Rectal smooth muscle tissue (tissue), 1 donor: ENCODE results near the gene SPATA9.

ENCODE experiments used
- H3K27ac ChIP-seq: one replicate; pipeline ENCODE4 v1.7.0; 2013; ENCODE audit warnings: low read depth, low read length, inconsistent platforms
- H3K27me3 ChIP-seq: one replicate; pipeline ENCODE4 v1.7.0; 2013; ENCODE audit warnings: low read length; ENCODE audit not compliant: control insufficient read depth, insufficient read depth
- H3K36me3 ChIP-seq: one replicate; pipeline ENCODE4 v1.7.0; 2013; ENCODE audit warnings: low read length; ENCODE audit not compliant: control insufficient read depth, insufficient read depth
- H3K4me1 ChIP-seq: one replicate; pipeline ENCODE4 v1.7.0; 2013; ENCODE audit warnings: low read length; ENCODE audit not compliant: control insufficient read depth, insufficient read depth
- H3K4me3 ChIP-seq: one replicate; pipeline ENCODE4 v1.7.0; 2013; ENCODE audit warnings: low read length
- H3K9ac ChIP-seq: one replicate; pipeline ENCODE4 v1.7.0; 2013; ENCODE audit warnings: low read length

SPATA9 gene

GRCh38 chr5:95690333-95690732 is 7.5 kb upstream of the SPATA9 start:
- Histone ChIP-seq H3K27ac (no peak overlapping the region), H3K27me3 (no peaks in the 10 kb centered on the region), H3K36me3 (no peaks in the 10 kb centered on the region), H3K4me3 (no peak overlapping the region), H3K4me1 (no peaks in the 10 kb centered on the region), H3K9ac (no peak overlapping the region)

- H3K36me3 ChIP-seq, result no peaks in the 10 kb centered on the region
- no peak overlapping the region for H3K4me3 ChIP-seq
- no peak overlapping the region for H3K27ac ChIP-seq
- H3K4me1 ChIP-seq, result no peaks in the 10 kb centered on the region
- H3K27me3 ChIP-seq, result no peaks in the 10 kb centered on the region
- no peak overlapping the region for H3K9ac ChIP-seq
Observed at GRCh38 chr5:95689680-95690079, 6.9 kb upstream of the SPATA9 start.

- H3K36me3 ChIP-seq, result no peaks in the 10 kb centered on the region
- no peaks in the 10 kb centered on the region for H3K27me3 ChIP-seq
- no peak overlapping the region for H3K9ac ChIP-seq
- H3K4me3 ChIP-seq, result no peak overlapping the region
- H3K4me1 ChIP-seq, result no peaks in the 10 kb centered on the region
- no peak overlapping the region for H3K27ac ChIP-seq
Observed at GRCh38 chr5:95686651-95687050, 3.9 kb upstream of the SPATA9 start.

GRCh38 chr5:95684361-95684760 is 1.6 kb upstream of the SPATA9 start:
- no peaks in the 10 kb centered on the region for H3K36me3 ChIP-seq
- H3K27ac ChIP-seq, result no peak overlapping the region
- no peak overlapping the region for H3K4me3 ChIP-seq
- no peaks in the 10 kb centered on the region for H3K27me3 ChIP-seq
- no peaks in the 10 kb centered on the region for H3K4me1 ChIP-seq
- H3K9ac ChIP-seq, result no peak overlapping the region

- Histone ChIP-seq H3K4me3 (no peak overlapping the region), H3K27me3 (no peaks in the 10 kb centered on the region), H3K4me1 (peaks cover 21% of the 10 kb centered on the region), H3K9ac (no peak overlapping the region), H3K36me3 (no peaks in the 10 kb centered on the region), H3K27ac (no peak overlapping the region)
Observed at GRCh38 chr5:95673081-95673480, 9.7 kb downstream of the SPATA9 start.

- no peaks in the 10 kb centered on the region for H3K36me3 ChIP-seq
- no peaks in the 10 kb centered on the region for H3K27me3 ChIP-seq
- H3K9ac ChIP-seq, result no peak overlapping the region
- no peak overlapping the region for H3K27ac ChIP-seq
- H3K4me1 ChIP-seq, result peaks cover 21% of the 10 kb centered on the region
- H3K4me3 ChIP-seq, result no peak overlapping the region
Observed at GRCh38 chr5:95672641-95673040, 10.2 kb downstream of the SPATA9 start.

- Histone ChIP-seq H3K27ac (no peak overlapping the region), H3K4me3 (no peak overlapping the region), H3K9ac (no peak overlapping the region), H3K36me3 (no peaks in the 10 kb centered on the region), H3K27me3 (no peaks in the 10 kb centered on the region), H3K4me1 (peaks cover 21% of the 10 kb centered on the region)
Observed at GRCh38 chr5:95671826-95672225, 11.0 kb downstream of the SPATA9 start.

- Histone ChIP-seq H3K36me3 (no peaks in the 10 kb centered on the region), H3K27me3 (no peaks in the 10 kb centered on the region), H3K4me3 (no peak overlapping the region), H3K27ac (peak overlapping the region; percentile 87), H3K4me1 (peaks cover 21% of the 10 kb centered on the region), H3K9ac (no peak overlapping the region)
Observed at GRCh38 chr5:95670568-95670967, 12.2 kb downstream of the SPATA9 start.

- Histone ChIP-seq H3K27ac (peak overlapping the region; percentile 87), H3K27me3 (no peaks in the 10 kb centered on the region), H3K4me1 (peaks cover 21% of the 10 kb centered on the region), H3K9ac (no peak overlapping the region), H3K4me3 (no peak overlapping the region), H3K36me3 (no peaks in the 10 kb centered on the region)
Observed at GRCh38 chr5:95669985-95670384, 12.8 kb downstream of the SPATA9 start.

- Histone ChIP-seq H3K27me3 (no peaks in the 10 kb centered on the region), H3K36me3 (no peaks in the 10 kb centered on the region), H3K4me1 (peaks cover 23% of the 10 kb centered on the region), H3K9ac (no peak overlapping the region), H3K4me3 (no peak overlapping the region), H3K27ac (peak overlapping the region; percentile 87)
Observed at GRCh38 chr5:95669540-95669939, 13.3 kb downstream of the SPATA9 start.

- peak overlapping the region; percentile 87 for H3K27ac ChIP-seq
- H3K4me1 ChIP-seq, result peaks cover 26% of the 10 kb centered on the region
- H3K4me3 ChIP-seq, result no peak overlapping the region
- H3K9ac ChIP-seq, result no peak overlapping the region
- H3K27me3 ChIP-seq, result no peaks in the 10 kb centered on the region
- no peaks in the 10 kb centered on the region for H3K36me3 ChIP-seq
Observed at GRCh38 chr5:95668728-95669127, 14.1 kb downstream of the SPATA9 start.

- no peak overlapping the region for H3K9ac ChIP-seq
- H3K4me1 ChIP-seq, result peaks cover 26% of the 10 kb centered on the region
- H3K27ac ChIP-seq, result peak overlapping the region; percentile 87
- no peaks in the 10 kb centered on the region for H3K36me3 ChIP-seq
- no peaks in the 10 kb centered on the region for H3K27me3 ChIP-seq
- H3K4me3 ChIP-seq, result no peak overlapping the region
Observed at GRCh38 chr5:95668216-95668615, 14.6 kb downstream of the SPATA9 start.

GRCh38 chr5:95667678-95668077 is 15.1 kb downstream of the SPATA9 start:
- Histone ChIP-seq H3K27ac (no peak overlapping the region), H3K4me3 (no peak overlapping the region), H3K4me1 (peaks cover 26% of the 10 kb centered on the region), H3K27me3 (no peaks in the 10 kb centered on the region), H3K9ac (no peak overlapping the region), H3K36me3 (no peaks in the 10 kb centered on the region)
